ENCODE results near the gene HOXA4.

Gene HOXA4

DNA sequence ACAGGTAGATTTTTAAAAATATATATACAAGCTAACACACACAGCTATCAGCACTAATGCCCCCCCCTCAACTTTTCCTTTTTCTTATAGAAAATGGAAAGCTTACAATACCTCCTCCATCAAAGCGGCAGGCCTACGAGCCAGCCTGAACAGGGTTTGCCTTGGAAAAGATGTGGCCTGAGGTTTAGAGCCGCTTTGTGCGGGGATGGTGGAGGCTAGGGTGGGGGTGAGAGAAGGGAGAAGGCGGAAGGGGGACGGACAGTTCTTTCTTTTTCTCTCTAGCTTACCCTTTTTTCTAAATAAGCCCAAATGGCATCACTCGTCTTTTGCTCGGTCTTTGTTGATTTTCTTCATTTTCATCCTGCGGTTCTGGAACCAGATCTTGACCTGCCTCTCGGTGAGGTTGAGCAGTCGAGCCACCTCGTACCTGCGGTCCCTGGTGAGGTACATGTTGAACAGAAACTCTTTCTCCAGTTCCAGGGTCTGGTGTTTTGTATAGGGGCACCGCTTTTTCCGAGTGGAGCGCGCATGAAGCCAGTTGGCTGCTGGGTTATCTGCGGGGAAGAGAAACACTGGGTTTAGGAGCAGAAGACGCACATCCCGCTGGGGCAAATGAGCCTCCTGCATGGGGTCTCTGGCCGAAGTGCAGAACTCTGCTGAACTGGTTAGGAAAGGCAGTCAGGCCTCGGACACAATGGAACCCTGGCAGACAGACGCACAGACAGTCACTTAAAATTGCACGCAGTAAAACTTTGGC lies 32.9 kb upstream of the HOXA4 start:
- Mint-ChIP-seq H3K4me1 (ENCODE audit: low read depth) (peaks cover 41% of the 10 kb centered on the region), H3K4me3 (peak overlapping the region; percentile 35)

GRCh38 chr7:27162561-27163287 lies 32.2 kb upstream of the HOXA4 start:
- Mint-ChIP-seq H3K4me1 (ENCODE audit: low read depth) (peaks cover 48% of the 10 kb centered on the region), H3K4me3 (no peak overlapping the region), H3K36me3 (ENCODE audit: low read depth) (no peaks in the 10 kb centered on the region), H3K27ac (no peak overlapping the region), H3K9me3 (no peaks in the 10 kb centered on the region), H3K27me3 (peaks cover 81% of the 10 kb centered on the region)

More for the DNA sequence above, 32.9 kb upstream of the HOXA4 start:
- H3K9me3 Mint-ChIP-seq: no peaks in the 10 kb centered on the region
- peaks cover 81% of the 10 kb centered on the region for H3K27me3 Mint-ChIP-seq
- H3K27ac Mint-ChIP-seq: peak overlapping the region; percentile 51
- H3K36me3 Mint-ChIP-seq (ENCODE audit: low read depth): no peaks in the 10 kb centered on the region

DNA sequence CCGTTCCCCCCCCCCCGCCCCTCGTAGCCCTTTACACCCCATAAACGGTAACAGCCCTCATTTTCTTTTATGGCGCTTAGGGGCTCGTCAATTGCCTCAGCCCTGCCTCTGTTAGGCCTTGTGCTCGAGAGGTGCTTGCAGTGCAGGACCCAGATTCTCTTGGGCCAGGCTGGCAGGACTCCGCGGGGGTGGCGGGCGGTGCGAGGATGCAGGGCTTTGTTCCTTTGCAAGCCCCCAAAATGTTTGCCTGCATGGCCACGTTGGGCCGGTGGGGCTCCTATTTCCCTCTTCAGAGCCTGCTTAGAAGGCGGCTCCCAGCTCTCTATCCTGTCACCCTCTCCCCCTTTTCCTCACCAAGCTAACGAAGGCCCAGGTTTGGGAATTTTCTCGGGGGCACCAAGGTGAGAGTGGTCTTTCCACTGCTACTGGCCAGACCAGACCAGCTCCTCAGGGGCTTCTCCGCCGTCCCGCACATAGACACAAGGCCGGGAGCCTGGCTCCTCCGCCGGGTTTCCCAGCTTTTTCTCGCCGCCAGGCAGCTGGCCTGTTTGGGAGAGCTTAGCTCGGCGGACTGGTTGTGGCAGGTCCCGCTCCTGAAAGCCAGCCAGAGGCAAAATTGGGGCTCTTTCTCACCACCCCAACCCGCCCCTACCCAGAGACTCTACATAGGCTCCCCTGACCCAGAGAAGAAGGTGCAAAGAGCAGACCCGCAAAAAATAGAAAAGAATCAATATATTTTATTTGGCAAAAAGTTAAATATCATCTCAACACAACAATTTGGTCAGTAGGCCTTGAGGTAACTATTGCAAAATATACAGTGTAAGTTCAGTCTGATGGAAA lies 31.4 kb upstream of the HOXA4 start:
- Mint-ChIP-seq H3K27ac (no peak overlapping the region), H3K36me3 (ENCODE audit: low read depth) (no peaks in the 10 kb centered on the region), H3K4me3 (no peak overlapping the region), H3K27me3 (peaks cover 81% of the 10 kb centered on the region), H3K4me1 (ENCODE audit: low read depth) (peaks cover 48% of the 10 kb centered on the region), H3K9me3 (no peaks in the 10 kb centered on the region)

DNA sequence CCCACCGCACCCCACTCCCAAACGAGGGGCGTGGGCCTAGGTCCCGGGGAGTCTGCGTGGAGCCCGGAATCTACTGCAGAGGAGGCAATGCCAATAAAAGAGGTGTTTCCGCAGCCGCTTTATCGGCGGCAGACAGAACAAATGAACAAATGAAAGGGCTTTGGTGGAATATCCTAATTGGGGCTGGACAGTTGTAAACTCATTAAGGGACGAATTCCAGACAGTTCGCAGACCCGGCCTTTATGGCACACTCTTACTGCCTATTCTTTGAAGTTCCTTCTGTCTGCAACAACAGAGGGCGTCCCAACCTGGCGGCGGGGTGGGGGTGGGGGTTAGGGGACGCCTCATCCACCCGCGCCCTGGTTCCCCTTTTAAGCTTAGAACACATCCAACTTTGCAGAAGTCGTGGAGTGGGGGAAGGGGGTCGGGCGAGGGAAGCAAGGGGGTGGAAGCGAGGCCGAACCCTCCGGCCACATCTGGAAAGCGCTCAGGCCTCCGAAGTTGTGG lies 30.7 kb upstream of the HOXA4 start:
- Mint-ChIP-seq H3K27ac (no peak overlapping the region), H3K36me3 (ENCODE audit: low read depth) (no peaks in the 10 kb centered on the region), H3K4me1 (ENCODE audit: low read depth) (peaks cover 51% of the 10 kb centered on the region), H3K27me3 (peaks cover 80% of the 10 kb centered on the region), H3K4me3 (peak overlapping the region; percentile 76), H3K9me3 (no peaks in the 10 kb centered on the region)

DNA sequence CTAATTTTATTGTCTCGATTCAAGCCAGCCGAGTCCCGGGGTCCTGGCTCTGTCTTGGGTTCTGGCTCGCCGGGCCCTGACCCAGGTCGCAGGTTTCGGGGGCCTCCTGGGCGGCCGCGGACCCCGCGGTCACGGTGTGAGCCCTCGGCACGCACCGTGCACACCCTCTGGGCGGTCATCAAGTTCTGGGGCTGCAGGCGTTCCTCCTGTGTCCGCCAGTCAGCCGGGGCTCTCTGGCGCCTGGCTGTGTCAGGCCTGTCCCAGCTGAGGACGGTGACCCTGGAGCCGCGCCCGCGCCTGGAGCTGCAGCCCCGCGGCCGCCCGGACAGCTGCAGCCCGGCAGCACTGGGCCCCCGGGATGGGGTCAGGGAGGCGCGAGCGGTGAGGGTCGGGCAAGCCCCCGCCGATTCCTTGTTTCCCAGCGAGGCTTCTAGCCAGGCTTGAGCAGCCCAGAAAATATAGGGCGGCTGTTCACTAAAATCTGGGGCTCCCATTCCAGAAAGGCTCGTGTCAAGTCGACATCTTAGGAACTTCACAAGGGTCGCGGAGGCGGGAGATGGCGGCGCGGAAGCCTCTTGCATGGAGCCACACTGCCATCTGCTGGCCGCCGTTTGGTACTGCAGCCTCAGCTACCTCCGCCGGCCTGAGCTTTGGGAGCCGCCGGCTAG lies 30.1 kb upstream of the HOXA4 start:
- Mint-ChIP-seq H3K27ac (no peak overlapping the region), H3K4me1 (ENCODE audit: low read depth) (peaks cover 49% of the 10 kb centered on the region)

GRCh38 chr7:27160145-27160545 lies 29.6 kb upstream of the HOXA4 start:
- no peaks in the 10 kb centered on the region for H3K36me3 Mint-ChIP-seq (ENCODE audit: low read depth)
- peaks cover 51% of the 10 kb centered on the region for H3K4me1 Mint-ChIP-seq (ENCODE audit: low read depth)
- H3K4me3 Mint-ChIP-seq: peak overlapping the region; percentile 40
- no peak overlapping the region for H3K27ac Mint-ChIP-seq
- H3K27me3 Mint-ChIP-seq: peaks cover 83% of the 10 kb centered on the region
- no peaks in the 10 kb centered on the region for H3K9me3 Mint-ChIP-seq

More for the DNA sequence above, 30.1 kb upstream of the HOXA4 start:
- H3K9me3 Mint-ChIP-seq: no peaks in the 10 kb centered on the region
- peak overlapping the region; percentile 76 for H3K4me3 Mint-ChIP-seq
- peaks cover 81% of the 10 kb centered on the region for H3K27me3 Mint-ChIP-seq
- no peaks in the 10 kb centered on the region for H3K36me3 Mint-ChIP-seq (ENCODE audit: low read depth)

DNA sequence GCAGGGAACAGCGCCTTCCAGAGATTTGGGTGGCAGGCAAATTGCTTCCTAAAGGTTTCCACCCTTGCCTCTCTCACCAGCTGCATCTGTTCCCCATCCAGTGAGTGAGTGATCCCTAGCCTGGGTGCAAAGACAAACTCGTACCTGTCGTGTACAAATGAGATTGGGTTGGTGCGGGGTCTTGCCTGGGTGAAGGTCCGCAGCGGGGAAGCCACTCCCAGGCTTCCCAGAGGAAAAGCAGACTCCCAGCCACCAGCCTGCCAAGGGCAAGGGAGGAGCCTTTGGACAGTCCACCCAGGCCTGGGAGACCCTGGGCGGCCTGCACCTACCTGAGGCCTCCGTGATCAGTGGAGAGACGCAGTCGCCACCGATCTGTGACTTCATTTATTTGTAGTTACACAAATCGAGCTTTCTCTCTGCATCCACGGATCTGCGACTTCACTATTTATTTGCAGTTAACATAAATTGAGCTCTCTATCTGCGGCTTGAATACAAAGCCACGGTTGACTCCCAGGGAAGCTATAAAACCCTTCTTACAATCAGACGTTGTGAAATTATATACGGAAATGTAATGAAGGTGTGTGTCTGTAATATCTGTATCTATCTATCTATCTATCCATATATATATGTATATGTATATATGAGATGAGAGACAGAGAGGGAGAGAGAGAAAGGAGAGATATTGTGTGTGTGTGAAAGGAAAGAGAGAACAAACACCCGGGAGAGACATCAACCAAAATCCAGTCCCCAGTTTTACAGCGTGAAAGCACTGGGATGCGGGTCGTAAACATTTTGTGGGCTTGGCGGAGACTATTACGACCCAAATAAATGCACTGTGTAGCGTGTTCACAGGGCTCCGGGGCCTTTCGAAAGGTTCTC lies 28.9 kb upstream of the HOXA4 start:
- Mint-ChIP-seq H3K36me3 (ENCODE audit: low read depth) (no peaks in the 10 kb centered on the region), H3K4me1 (ENCODE audit: low read depth) (peaks cover 54% of the 10 kb centered on the region), H3K4me3 (peak overlapping the region; percentile 40), H3K27me3 (peaks cover 85% of the 10 kb centered on the region), H3K27ac (no peak overlapping the region), H3K9me3 (no peaks in the 10 kb centered on the region)

DNA sequence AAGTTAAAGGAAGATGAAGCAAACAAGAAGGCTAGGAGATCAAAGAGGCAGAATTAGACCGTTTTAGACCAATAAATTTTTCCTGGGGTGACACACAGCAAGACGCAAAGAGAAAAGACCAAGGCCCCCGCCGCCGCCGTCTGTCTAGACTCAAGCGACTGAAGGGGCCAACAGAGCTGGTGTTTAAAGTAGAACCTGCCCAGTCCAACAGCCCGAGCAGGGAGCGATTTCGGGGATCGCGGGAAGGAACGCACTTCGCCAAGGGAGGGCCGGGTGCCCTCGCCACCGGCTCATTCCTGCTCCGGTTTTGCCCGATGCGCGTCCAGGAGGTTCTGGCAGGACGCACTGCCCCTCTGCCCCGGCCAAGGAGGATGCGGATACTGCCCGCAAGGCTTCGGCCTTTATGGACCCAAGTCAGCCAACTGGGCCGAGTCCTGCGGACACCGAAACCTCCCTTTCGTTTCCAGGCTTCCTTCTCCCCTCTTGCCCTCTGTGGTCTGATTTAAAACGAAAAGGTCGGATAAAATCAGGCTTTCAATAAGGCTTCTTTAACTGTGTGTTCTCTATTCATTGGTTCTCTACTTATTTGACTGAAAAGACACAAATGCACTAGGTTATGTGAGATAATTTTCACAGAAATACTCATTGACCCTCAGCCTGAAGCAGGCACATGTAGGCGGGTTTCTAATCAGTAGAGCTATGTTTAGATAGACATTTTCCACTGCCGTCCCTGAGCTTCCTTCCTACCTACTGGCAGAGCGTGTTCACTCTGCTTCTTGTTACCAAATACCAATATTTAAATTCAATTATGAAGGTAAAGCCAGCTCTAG lies 28.1 kb upstream of the HOXA4 start:
- Mint-ChIP-seq H3K4me3 (peak overlapping the region; percentile 41), H3K27ac (peak overlapping the region; percentile 36), H3K9me3 (no peaks in the 10 kb centered on the region), H3K4me1 (ENCODE audit: low read depth) (peaks cover 52% of the 10 kb centered on the region), H3K36me3 (ENCODE audit: low read depth) (no peaks in the 10 kb centered on the region), H3K27me3 (peaks cover 86% of the 10 kb centered on the region)

- Mint-ChIP-seq H3K36me3 (ENCODE audit: low read depth) (no peaks in the 10 kb centered on the region), H3K27me3 (peaks cover 86% of the 10 kb centered on the region), H3K4me3 (peak overlapping the region; percentile 15), H3K27ac (peak overlapping the region; percentile 32), H3K4me1 (ENCODE audit: low read depth) (peaks cover 51% of the 10 kb centered on the region), H3K9me3 (no peaks in the 10 kb centered on the region)
Measured at GRCh38 chr7:27157702-27158431, 27.3 kb upstream of the HOXA4 start.

DNA sequence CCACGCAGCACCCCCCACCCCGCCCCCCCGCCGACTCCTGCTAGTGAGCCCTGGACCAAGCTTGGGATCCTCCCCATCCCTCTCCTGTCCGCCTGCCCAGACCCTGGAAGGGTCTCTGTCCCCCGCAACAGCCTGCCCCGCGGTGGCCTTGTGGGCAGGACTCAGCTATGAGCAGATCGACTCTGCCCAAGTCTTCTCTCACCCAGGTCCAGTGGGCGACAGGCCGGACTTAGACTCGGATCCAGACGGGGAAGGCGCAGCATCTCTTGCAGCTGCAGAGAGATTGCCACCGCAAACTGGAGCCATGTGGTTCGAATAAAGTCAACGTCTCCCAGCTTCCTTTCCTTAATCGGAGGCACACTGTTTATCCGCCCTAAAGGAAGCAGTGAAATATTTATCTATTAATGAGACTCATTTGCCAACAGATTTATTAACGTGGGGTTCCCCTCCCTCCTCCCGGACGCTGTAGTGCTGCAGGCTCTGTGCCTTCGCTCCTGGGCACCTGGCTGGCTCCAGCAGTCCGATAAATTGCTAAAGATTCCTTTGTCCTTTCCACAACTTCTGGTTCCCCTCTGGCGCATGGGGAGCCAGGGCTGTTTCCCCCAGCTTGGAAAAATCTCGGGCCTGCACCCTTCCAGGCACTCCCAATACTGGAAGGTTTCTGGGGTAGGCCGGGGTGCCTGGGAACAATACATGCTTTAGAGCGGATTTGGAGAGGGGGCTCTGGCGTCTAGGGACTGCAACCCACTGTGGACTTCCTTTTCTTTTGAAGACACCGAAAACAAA lies 26.6 kb upstream of the HOXA4 start:
- no peaks in the 10 kb centered on the region for H3K9me3 Mint-ChIP-seq
- H3K27me3 Mint-ChIP-seq: peaks cover 84% of the 10 kb centered on the region
- H3K27ac Mint-ChIP-seq: no peak overlapping the region
- H3K4me3 Mint-ChIP-seq: peak overlapping the region; percentile 32
- no peaks in the 10 kb centered on the region for H3K36me3 Mint-ChIP-seq (ENCODE audit: low read depth)
- peaks cover 52% of the 10 kb centered on the region for H3K4me1 Mint-ChIP-seq (ENCODE audit: low read depth)

DNA sequence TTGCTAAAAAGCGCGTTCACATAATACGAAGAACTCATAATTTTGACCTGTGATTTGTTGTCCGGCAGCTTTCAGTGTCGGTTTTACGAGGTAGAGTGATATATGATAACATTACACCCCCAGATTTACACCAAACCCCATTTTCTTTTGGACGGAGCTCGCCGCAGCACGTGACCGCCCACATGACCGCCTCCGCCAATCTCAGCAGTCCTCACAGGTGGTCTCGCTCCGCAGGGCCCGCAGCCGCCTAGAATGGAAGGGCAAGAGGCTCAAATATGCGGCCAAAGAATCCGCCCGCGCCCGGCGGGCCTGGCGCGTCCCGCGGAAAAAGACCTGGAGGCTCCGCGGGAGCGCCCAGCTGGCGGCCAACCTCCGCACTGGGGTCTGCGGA lies 25.9 kb upstream of the HOXA4 start, which contains the start of gene HOXA7:
Gene HOXA7 (minus strand): TSS at position 168 of the 391 bp plus-strand sequence. CDS start 130 bp downstream, at position 38.
- no peaks in the 10 kb centered on the region for H3K9me3 Mint-ChIP-seq
- peaks cover 87% of the 10 kb centered on the region for H3K27me3 Mint-ChIP-seq
- peaks cover 58% of the 10 kb centered on the region for H3K4me1 Mint-ChIP-seq (ENCODE audit: low read depth)
- no peaks in the 10 kb centered on the region for H3K36me3 Mint-ChIP-seq (ENCODE audit: low read depth)
- H3K27ac Mint-ChIP-seq: peak within 1 kb of the TSS; percentile 65
- peak within 1 kb of the TSS; percentile 69 for H3K4me3 Mint-ChIP-seq

Measured in stimulated activated naive CD8-positive, alpha-beta T cell treated with anti-CD3 and anti-CD28 coated beads, Interleukin-15, Interleukin-2, amounts not matched to agents 100 ng/mL and 50 ng/mL, for 24 hours (primary cell).